Stimulated activated CD4-positive, alpha-beta T cell treated with anti-CD3 and anti-CD28 coated beads, Interleukin-2, amount 100 ng/mL, for 48 hours (primary cell): ENCODE measurements around the gene TOR1B.

Experiments used
- DNase-seq, 2 donors: peaks; one replicate each; pipeline ENCODE4 v3.0.0-alpha.2; 2020

The TOR1B gene

GRCh38 chr9:129849901-129850300, 46.9 kb downstream of the TOR1B start:
- DNase-seq, result no peak

DNA sequence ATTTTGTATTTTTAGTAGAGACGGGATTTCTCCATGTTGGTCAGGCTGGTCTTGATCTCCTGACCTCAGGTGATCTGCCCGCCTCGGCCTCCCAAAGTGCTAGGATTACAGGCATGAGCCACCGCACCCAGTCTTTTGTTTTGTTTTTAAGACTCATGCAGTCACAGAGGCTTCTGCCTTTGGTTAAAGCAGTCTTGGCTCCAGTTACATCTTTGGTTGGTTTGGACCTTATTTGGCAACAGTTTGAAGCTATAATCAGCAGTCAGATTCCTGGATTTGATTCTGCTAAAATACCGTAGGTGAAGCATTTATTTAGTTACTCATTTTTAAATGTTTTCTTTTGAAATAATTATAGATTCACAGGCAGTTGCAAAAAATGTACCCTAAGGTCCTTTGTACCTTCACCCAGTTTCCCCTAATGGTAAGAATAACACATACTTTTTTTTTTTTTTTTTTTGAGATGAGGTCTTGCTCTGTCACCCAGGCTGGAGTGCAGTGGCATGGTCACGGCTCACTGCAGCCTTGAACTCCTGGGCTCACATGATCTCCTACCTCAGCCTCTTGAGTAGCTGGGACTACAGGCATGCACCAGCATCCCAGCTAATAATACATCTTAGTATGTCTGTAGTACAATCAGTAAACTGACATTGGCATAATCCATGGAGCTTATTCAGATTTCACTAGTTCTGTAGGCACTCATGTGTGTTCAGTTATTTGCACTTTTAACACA, 48.0 kb downstream of the TOR1B start:
- DNase-seq, result no peak

DNA sequence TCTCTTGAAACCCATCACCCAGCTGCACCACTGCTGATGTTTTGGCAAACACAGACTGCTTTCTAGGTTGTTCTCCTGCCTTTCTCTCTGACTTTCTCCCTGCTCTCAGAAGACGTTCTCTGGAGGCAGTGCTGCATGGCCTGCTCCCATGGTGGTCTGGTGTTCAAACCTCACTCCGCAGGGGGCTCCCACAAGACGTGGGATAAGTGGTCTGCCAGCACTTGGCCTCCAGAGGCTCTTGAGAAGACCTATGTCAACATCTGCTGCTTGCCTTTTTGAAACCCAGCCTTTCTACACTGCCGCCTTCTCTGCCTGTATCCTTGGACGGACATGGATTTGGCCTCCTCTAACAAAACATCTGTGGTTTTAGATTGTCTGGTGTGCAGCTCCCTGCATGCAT, 48.8 kb downstream of the TOR1B start:
- no peak for DNase-seq

- DNase-seq, result no peak
Observed at GRCh38 chr9:129852579-129852978, 49.6 kb downstream of the TOR1B start.

DNA sequence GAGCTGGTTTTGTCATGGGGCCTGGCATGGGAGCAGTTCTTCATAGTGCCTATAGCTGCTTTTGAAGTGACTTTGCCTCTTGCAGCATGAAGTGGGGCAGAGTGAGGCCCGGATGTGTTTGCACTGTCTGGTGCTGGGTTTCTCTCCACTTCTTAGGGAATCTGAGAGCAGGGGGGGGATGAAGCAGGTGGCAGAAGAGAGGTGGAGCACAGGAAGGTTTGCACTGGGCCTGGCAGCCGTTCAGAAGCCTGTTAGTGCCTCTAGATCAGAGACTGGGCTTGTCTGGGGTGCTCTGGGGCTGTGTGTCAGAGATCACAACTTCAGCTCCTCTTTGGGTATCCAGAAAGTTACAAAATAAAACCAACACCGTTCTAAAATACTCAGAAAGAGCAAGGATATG, 50.6 kb downstream of the TOR1B start:
- no peak for DNase-seq

GRCh38 chr9:129854588-129855110, 51.7 kb downstream of the TOR1B start:
- DNase-seq, result no peak

- DNase-seq, result no peak
Observed at GRCh38 chr9:129857207-129857606, 54.2 kb downstream of the TOR1B start.

DNA sequence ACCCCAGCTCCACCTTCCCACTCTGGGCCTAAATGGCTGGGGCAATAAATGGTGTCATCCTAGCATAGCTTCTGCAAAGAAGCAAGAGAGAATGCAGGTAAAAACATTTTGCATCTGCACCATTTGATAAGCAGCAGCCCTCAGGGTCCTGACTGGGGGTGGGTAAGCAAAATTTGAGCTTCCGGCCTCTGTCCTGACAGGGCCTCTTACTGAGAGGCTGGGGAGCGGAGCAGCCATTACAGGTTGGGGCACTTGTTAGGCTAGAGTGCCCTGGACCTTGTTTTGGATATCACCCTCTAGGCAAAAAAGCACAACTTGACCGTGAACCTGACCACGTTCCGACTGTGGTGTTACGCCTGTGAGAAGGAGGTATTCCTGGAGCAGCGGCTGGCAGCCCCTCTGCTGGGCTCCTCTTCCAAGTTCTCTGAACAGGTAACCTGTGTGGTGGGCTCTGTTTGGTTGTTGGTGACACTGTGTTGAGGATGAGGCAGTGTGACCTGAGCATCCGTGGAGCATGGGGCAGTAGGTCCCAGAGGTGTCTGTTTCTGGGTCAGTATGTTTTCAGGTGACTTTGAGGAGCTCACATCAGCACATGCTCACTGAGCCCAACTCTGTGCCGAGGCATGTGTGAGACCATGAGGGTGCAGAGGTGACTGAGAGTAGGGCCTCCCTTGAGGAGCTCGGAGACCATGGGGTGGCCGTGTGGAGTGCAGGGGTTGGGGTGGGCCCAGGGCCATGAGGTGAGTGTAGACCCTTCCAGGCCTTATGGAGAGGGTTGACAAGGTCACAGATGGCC, 55.4 kb downstream of the TOR1B start:
- no peak for DNase-seq
